Thoracic aorta (tissue), 2 donors: Measurements from ENCODE around the gene OTOP2. TPM values are rescaled to one million over a fixed set of nuclear protein-coding genes. Genes with fewer than 3 reads are reported as not detected.
"Not testable (repeated sequence)": the region's sequence is repeated elsewhere in the genome, so short reads cannot be mapped to it uniquely, and the experiment has no call there.

ENCODE experiments used
- ATAC-seq: fragments of 150-250 bp; one replicate; pipeline ENCODE4 v1.8.0; 2017; ENCODE audit warnings: low read depth; ENCODE audit not compliant: insufficient number of reproducible peaks, low FRiP score
- DNase-seq: peaks from one replicate; pipeline ENCODE4 v3.0.0-alpha.2; 2020; ENCODE audit warnings: low spot score
- H3K27ac ChIP-seq, 2 donors: fragments of 200-600 bp; sonication (generic); 1 replicate in 1 of 2; 2 replicates in 1 of 2; pipeline ENCODE4 v1.5.1; 2016; ENCODE audit warnings: mild to moderate bottlenecking in 2 of 2, moderate library complexity in 2 of 2
- H3K27me3 ChIP-seq: fragments of 200-600 bp; sonication (generic); replicated peaks from 2 replicates; pipeline ENCODE4 v1.6.0; 2016; ENCODE audit warnings: mild to moderate bottlenecking; ENCODE audit not compliant: insufficient read depth
- H3K36me3 ChIP-seq: fragments of 200-600 bp; sonication (generic); one replicate; pipeline ENCODE4 v1.5.1; 2016
- H3K4me1 ChIP-seq, 2 donors: fragments of 200-600 bp; sonication (generic); 1 replicate in 1 of 2; 2 replicates in 1 of 2; pipeline versions ENCODE4 v1.5.1 to v1.6.0; 2016; ENCODE audit warnings: low read depth in 2 of 2, mild to moderate bottlenecking in 1 of 2; ENCODE audit not compliant: control insufficient read depth in 1 of 2
- H3K4me3 ChIP-seq: fragments of 200-600 bp; sonication (generic); 2 replicates; pipeline ENCODE4 v1.5.1; 2016; ENCODE audit warnings: mild to moderate bottlenecking
- H3K9me3 ChIP-seq: fragments of 200-600 bp; sonication (generic); 2 replicates; pipeline ENCODE4 v1.5.1; 2016
- CTCF ChIP-seq: fragments of 200-600 bp; sonication (generic); IDR thresholded peaks from one replicate; pipeline ENCODE4 v1.5.1; 2019; ENCODE audit warnings: antibody characterized with exemption
- total RNA-seq, 2 donors: library from RNA; depleted of rRNA; stranded (reverse); fragments of >200 nt; gene quantifications; one replicate each; pipeline versions ENCODE4 v1.1.0 to v1.2.3, GENCODE V29; 2016

The OTOP2 gene
- total RNA-seq, 2 donors from 2014 or later, result not detected

GRCh38 chr17:74901353-74902135 is 22.5 kb upstream of the OTOP2 start:
- no peaks in the 10 kb centered on the region for H3K27me3 ChIP-seq
- no peaks in the 10 kb centered on the region for H3K4me1 ChIP-seq
- H3K4me3 ChIP-seq, result no peak overlapping the region
- ATAC-seq, result no peak
- H3K9me3 ChIP-seq, result no peaks in the 10 kb centered on the region
- H3K27ac ChIP-seq, result no peak overlapping the region
- no peak for TF ChIP-seq CTCF
- H3K36me3 ChIP-seq, result no peaks in the 10 kb centered on the region
- no peak for DNase-seq

GRCh38 chr17:74903034-74903433 is 21.0 kb upstream of the OTOP2 start:
- DNase-seq (no peak), ATAC-seq (no peak)
- H3K27ac ChIP-seq, result no peak overlapping the region
- no peaks in the 10 kb centered on the region for H3K9me3 ChIP-seq
- no peak overlapping the region for H3K4me3 ChIP-seq
- no peaks in the 10 kb centered on the region for H3K4me1 ChIP-seq
- no peaks in the 10 kb centered on the region for H3K27me3 ChIP-seq
- no peak for TF ChIP-seq CTCF
- H3K36me3 ChIP-seq, result no peaks in the 10 kb centered on the region

GRCh38 chr17:74903671-74904070 is 20.4 kb upstream of the OTOP2 start:
- no peak for TF ChIP-seq CTCF
- ATAC-seq (no peak), DNase-seq (no peak)
- H3K4me3 ChIP-seq, result no peak overlapping the region
- H3K9me3 ChIP-seq, result no peaks in the 10 kb centered on the region
- no peaks in the 10 kb centered on the region for H3K4me1 ChIP-seq
- H3K27me3 ChIP-seq, result no peaks in the 10 kb centered on the region
- no peak overlapping the region for H3K27ac ChIP-seq
- no peaks in the 10 kb centered on the region for H3K36me3 ChIP-seq

- no peak for ATAC-seq
- Histone ChIP-seq H3K4me1 (no peaks in the 10 kb centered on the region), H3K9me3 (no peaks in the 10 kb centered on the region), H3K36me3 (no peaks in the 10 kb centered on the region), H3K4me3 (no peak overlapping the region), H3K27me3 (no peaks in the 10 kb centered on the region), H3K27ac (no peak overlapping the region)
- DNase-seq, result no peak
- no peak for TF ChIP-seq CTCF
Measured at GRCh38 chr17:74904687-74905409, 19.2 kb upstream of the OTOP2 start.

- H3K9me3 ChIP-seq, H3K27ac ChIP-seq, H3K36me3 ChIP-seq, H3K4me3 ChIP-seq, H3K4me1 ChIP-seq, DNase-seq, H3K27me3 ChIP-seq, ATAC-seq: not testable (repeated sequence)
Measured at GRCh38 chr17:74906214-74906793, 17.8 kb upstream of the OTOP2 start.
